MM.1S (cell line): ENCODE measurements around the gene BACE2.

Experiments used
- EZH2phosphoT487 ChIP-seq: fragments of 300-600 bp; sonication (generic); IDR thresholded peaks from 2 replicates; pipeline ENCODE4 v1.6.1; 2018; ENCODE audit warnings: antibody characterized with exemption, low read length
- TF ChIP-seq, protein P1 (sequence below): fragments of 300-600 bp; sonication (generic); IDR thresholded peaks from 2 replicates; pipeline ENCODE4 v1.5.1; 2016; ENCODE audit warnings: antibody characterized with exemption, low read length, mixed read lengths

DNA sequence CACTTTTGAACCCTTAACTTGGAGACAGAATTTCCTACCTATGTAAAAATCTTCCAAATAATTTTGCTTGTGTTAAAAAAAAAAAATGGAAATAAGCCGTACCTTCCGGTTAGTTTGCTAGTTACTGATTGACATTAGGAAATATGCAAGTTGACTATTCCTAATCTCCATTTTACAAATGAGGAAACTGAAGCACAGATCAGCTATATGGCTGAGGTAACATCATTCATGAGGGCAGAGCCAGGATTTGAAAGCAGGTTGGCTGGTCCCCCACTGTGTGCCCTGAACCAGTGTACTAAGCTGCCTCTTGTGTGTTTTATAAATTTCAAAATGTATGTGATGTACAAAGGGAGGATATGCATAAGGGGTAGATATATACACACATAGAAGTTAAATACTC is 29.6 kb downstream of the BACE2 start:
- TF ChIP-seq, protein P1, sequence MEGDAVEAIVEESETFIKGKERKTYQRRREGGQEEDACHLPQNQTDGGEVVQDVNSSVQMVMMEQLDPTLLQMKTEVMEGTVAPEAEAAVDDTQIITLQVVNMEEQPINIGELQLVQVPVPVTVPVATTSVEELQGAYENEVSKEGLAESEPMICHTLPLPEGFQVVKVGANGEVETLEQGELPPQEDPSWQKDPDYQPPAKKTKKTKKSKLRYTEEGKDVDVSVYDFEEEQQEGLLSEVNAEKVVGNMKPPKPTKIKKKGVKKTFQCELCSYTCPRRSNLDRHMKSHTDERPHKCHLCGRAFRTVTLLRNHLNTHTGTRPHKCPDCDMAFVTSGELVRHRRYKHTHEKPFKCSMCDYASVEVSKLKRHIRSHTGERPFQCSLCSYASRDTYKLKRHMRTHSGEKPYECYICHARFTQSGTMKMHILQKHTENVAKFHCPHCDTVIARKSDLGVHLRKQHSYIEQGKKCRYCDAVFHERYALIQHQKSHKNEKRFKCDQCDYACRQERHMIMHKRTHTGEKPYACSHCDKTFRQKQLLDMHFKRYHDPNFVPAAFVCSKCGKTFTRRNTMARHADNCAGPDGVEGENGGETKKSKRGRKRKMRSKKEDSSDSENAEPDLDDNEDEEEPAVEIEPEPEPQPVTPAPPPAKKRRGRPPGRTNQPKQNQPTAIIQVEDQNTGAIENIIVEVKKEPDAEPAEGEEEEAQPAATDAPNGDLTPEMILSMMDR = no peak
- no peak for TF ChIP-seq EZH2phosphoT487
